GM03348 (cell line): Measurements from ENCODE around the gene PKN2.

Experiments
- DNase-seq: peaks from one replicate; pipeline ENCODE4 v3.0.0; 2012; ENCODE audit warnings: low spot score

The PKN2 gene

DNA sequence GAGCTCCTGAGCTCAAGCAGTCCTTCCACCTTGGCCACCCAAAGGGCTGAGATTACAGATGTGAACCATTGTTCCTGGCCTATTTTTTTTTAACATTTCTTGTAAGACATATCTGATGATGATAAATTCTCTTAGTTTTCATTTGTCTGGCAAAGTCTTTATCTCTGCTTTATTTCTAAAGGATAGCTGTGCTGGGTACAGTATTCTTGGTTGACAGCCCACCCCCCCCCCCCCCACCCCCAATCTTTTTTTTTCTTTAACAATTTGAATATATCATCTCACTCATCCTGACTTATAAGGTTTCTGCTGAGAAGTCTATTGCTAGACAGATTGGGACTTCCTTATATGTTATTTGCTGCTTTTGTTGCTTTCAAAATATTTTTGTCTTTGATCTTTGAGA lies 51.3 kb downstream of the PKN2 start:
- no peak for DNase-seq

DNA sequence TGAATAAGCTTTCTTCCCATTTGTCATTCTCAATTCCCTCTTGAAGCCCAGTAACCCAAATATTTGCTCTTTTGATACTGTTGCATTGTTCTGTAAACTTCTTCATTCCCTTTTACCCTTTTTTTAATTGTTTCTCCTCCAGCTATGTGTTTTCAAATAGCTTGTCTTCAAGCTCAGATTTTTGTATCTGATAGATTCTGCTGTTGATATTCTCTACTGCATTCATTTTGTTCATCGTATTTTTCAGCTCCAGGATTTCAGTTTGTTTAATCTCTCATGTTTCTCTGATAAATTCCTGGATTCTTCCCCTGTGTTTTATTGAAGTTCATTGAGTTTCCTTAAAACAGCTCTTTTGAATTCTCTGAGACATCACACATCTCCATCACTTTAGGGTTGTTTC lies 51.8 kb downstream of the PKN2 start:
- DNase-seq = no peak

DNA sequence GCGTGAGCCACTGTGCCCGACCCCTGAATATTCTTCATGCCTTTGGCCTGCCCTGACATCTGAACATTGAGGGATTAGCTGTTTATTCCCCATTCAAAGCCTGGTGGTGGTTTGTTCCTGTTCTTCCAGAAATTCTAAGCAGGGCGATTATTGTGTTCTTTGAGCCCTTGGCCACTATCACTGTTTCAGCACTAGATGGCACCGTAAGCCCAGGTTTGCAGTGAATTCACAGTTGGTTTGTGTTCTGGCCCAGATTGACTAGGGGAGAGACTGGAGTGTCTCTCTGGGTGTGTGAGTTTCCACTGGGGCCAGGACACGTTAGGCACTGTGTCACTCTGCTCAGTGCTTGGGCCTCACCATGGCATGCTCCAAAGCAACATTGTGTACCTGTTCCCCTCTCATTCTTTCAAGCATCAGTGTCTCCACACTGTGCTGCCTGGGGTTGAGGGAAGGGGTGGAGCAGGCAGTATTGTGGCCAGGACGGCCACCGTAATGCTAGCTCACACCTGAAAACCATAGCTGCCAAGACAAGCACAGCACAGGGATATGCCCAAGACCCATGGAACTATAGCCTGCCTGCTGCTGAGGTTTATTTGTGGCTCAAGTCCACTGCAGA lies 52.7 kb downstream of the PKN2 start:
- peak; percentile 58 for DNase-seq

DNA sequence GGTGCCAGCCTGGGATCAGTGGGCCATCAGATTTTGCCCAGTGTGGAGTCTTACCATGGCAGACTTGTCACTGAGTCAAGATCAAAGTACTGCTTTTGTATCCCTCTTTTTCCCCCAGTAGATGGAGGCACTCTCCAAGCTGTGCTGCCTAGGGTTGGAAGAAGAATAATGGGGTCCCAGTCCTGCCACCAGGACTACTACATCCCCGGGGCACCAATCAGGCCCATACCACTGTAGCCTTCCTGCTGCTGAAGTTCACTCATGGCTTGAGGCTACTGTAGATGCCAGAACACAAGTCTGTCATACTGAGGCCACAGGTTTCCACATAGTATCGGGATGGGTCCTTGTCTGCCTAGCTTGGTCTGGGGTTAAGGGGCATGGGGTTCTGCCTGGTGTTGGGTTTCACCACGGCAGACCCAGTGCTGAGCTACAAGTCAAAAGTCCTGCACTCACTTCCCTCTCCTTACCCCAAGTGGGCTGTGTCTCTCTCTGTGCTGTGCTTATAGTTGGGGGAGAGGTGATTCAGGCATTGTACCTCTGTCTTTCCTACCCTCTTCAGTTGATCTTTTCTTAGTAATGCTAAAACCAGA lies 53.4 kb downstream of the PKN2 start:
- no peak for DNase-seq

DNA sequence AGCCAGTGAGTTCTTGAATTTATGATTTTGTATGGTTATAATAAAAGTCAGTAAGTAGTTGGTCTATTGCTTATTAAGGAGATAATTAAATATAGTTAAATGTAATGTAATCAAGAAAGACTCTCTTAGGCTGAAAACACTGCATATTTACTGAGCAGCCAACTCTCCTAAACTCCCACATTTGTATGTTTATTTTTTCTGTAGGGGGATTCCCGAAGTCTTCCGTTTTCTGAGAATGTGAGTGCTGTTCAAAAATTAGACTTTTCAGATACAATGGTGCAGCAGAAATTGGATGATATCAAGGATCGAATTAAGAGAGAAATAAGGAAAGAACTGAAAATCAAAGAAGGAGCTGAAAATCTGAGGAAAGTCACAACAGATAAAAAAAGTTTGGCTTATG lies 56.7 kb downstream of the PKN2 start:
- no peak for DNase-seq

DNA sequence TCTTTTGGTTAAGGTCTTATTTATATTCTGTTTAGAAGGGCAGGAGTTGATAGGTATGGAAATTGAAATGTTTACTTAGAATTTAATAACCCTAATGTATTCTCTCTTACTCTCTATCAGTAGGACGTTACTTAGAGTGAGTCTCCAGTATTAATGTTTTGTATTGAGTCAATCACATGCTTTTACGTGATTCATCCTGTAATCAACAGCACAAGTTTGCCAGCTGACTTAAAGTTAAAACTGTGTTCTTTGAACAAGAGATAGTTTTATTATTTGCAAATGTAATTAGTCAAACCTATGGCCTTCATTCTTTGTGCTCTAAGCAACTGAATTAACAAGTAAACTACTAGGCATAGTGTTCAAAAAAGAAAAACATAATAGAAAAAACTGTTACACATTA lies 57.3 kb downstream of the PKN2 start:
- DNase-seq = peak; percentile 50

DNA sequence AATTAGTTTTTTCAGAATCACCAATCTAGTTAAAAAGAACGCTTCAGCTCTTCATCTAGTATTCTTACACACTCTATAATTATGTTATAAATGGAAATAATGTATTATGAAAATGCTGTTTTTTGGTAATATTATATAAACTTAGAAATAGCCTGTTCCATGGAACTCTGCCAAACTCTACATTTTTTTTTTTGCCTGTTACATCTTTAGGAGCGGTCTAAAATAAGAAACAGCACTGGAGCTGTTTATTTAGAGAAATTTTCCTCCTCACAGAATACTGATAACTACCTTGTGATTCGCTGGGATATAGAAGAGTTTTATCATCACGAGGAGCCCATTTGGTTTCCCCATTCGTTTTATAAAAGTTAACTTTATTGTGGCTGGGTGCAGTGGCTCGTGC lies 58.5 kb downstream of the PKN2 start:
- DNase-seq = no peak

DNA sequence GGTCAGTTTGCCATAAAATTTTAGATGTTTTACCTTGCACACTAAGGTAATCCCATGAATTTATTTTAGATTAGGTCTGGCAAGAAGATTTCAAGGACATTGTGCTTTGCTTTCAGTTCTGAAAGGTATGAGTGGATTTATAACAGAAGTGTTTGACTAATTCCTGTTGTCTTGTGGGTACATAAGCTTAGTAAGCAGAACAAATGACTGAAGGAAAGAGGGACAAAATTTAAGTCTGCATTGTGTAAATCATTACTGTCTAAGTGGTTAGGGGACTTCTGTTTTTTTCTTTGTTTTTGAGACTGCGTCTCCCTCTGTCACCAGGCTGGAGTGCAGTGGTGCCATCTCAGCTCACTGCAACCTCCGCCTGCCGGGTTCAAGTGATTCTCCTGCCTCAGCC lies 60.1 kb downstream of the PKN2 start:
- no peak for DNase-seq

DNA sequence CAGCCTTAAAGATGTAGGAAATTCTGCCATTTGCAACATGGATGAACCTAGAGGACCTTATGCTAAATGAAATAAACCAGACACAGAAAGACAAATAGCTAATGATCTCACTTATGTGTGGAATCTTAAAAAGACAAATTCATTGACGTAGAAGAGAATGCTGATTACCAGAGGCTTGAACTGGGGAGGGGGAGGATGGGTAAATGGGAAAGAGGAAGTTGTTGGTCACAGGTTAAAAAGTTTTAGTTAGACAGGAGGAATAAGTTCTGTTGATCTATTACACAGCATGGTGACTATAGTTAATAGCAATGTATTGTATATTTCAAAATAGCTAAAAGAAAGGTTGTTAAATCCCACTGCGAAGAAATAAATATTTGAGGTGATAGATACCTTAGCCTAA lies 62.8 kb downstream of the PKN2 start:
- DNase-seq = no peak

DNA sequence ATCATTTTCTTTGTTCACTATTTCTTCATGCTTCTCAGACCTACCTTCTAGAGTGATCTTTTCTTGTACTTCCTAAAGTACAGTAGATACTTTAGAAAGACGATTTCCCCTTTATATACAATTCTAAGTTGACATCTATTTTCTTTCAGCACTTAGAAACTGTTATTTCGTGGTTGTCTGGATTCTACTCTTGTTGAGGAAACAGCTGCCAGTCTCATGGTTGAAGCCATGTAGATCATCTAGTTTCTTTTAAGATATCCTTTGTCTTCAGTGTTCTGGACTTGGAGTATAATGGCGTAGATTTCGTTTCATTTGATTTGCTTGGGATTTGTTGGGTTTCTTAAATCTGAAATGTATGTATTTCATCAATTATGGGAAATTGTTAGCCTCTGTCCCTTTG lies 67.6 kb downstream of the PKN2 start:
- DNase-seq = no peak

DNA sequence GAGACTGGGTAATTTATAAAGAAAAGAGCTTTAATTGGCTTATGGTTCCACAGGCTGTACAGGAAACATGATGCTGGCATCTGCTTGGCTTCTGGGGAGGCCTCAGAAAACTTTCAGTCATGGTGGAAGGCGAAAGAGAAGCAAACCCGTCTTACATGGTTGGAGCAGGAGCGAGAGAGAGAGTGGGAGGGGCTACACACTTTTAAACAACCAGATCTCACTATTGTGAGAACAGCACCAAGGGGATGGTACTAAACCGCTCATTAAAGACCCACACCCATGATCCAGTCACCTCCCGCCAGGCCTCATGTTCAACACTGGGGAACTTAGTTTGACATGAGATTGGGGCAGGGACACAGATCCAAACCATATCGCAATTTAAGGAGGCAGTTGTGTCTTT lies 69.4 kb downstream of the PKN2 start:
- no peak for DNase-seq

DNA sequence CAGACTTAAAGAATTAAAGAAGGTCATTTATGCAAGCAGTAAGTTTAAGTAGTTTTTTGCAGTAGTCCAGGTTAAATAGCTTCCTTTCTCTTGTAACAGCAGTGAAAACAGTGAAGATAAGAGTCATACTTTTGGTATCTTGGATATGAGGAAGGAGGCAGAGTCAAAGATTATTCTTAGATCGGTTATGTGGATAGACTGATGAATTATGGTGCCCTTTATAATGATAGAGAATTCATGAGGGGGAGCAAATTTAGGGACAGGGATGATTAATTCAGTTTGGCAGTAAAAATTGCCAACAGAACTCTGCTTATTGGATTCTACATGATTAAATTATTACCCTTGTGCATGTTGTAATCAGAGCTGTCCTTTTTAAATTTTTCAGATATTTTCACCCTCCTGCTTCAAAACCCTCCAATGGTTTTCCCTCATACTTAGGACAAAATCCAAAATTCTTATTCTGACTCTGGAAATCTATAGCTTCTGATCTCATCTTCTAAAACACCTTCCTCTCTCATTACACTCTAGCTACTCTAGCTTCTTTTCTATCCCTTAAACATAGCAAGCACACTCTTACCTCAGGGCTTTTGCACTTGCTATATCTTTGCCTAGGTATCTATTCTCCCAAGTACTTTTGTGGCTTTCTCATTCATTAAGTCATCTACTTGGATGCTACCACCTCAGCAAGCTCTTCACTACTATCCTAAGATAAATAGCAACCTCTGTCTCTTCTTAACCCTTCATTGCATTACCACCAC lies 79.8 kb downstream of the PKN2 start:
- peak; percentile 62 for DNase-seq

DNA sequence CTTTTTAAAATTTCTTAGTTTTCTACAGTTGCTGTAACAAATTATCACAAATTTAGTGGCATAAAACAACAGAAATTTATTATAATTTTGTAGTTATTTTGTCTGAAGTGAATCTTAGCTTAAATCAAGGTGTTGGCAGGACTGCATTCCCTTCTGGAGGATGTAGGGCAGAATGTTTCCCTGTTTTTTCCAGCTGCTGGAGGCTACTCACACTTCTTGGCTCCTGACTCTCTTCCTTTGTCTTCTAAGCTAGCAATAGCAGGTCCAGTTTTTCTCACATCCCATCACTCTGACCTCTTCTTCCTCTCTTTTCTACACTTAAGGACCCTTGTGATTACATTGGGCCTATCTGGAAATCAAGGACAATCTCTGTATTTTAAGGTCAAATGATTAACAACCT lies 84.1 kb downstream of the PKN2 start:
- no peak for DNase-seq

DNA sequence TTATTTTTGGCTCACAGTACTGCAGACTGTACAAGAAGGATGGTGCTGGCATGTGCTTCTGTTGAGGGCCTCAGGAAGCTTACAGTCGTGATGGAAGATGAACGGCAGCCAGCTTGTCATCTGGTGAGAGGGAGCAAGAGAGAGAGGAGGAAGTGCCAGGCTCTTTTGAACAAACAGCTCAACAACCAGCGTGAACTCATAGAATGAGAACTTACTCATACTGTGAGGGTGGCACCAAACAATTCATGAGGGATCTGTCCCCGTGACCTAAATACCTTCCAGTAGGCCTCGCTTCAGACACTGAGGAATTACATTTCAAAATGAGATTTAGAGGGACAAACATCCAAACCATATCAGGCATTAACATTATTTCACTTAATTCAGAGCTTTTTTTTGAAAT lies 84.7 kb downstream of the PKN2 start:
- DNase-seq = no peak

DNA sequence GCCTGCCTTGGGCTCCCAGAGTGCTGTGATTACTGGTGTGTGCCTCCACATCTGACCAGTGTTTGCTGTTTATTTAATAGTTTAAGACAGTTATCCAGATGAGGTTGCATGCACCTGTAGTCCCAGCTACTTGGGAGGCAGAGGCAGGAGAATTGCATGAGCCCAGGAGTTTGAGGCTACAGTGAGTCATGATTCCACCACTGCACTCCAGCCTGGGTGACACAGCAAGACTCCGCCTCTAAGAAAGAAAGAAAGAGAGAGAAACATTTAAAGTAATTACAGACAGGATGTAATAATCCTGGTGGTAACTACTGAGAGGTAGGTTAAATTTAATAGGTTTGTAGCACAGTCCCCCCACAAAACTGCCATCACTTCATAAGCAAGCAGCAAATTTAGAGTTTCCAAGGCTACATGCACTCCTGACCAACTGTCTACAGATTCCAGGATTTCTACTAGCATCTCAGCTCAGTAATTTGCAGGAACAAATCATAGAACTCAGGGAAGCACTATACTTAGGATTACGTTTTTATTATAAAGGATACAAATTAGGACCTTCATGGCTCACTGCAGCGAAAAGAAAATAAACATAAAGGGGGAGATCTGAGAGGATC lies 89.6 kb downstream of the PKN2 start:
- no peak for DNase-seq

DNA sequence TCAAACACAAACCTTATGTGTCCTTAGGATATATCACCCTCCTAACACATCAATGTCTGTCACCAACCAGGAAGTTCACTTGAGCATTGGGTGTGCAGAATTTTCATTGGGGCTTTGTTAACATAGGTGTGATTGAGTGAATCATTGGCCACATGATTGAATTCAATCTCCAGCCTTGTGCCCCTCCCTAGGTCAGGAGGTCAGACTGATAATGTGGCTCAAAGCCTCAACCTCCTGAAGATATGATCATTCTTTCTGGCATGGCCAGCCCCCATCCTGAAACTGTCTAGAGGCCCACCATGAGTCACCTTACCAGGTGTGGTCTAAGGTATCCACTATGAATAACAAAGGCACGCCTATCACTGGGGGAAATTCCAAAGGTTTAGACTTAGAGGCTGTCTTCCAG lies 90.1 kb downstream of the PKN2 start:
- no peak for DNase-seq

DNA sequence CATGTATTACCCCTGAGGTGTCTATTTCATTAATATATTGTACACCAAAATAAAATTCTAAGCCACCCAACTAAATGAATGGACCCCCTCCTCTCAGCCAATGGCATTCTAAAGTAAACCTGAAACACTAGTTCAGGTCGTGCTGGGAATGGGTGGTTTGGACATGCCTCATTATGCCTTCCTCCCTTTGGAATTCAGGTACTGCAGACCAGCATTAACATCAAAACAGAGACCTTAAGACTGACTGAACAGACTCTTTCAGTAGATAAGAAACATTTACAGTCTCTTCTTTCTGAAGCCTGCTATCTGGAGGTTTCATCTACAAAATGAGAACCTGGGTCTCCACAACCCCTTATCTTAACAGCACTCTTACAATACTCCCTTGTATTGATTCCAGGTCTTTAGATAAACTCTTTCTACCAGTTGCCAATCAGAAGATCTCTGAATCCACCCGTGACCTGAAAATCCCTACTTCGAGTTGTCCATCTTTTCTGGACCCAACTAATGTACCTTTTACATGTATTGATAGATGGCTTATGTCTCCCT lies 93.6 kb downstream of the PKN2 start:
- DNase-seq = no peak

DNA sequence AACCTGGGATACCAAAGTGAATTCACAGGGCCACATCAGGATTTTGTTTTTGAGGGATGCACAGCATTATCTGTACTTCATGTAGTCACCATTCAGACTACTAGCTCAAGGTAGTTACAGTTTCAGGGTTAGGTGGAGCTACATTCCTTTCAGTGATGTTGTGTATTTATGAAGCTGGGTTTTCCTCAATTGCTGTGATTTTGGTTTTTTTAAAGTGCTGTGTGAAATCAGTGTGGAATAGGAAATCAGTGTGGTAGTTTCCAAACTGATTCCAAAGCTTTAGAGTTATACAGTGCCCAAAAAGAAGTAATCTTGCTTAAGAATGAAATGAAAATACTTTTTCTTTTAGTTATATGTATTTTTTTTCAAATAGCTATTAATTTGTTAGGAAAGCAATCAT lies 95.8 kb downstream of the PKN2 start:
- no peak for DNase-seq

DNA sequence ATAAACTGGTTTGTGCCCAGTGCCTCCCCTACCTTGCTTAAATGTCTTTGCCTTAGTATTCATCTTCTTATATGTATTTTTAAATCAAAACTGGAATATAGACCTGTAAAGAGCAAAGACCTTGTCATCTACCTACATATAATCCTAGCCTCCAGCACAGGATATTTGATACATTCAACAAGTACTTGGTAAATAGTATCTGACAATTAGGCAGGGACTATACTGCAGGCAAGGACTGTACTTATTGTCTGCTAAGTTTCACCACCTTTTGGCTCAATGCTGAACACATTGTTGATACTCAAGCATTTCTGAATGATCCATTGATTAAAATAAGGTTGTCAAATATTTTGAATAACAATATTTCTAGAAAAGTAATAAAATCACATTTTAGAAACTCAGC lies 96.4 kb downstream of the PKN2 start:
- no peak for DNase-seq

DNA sequence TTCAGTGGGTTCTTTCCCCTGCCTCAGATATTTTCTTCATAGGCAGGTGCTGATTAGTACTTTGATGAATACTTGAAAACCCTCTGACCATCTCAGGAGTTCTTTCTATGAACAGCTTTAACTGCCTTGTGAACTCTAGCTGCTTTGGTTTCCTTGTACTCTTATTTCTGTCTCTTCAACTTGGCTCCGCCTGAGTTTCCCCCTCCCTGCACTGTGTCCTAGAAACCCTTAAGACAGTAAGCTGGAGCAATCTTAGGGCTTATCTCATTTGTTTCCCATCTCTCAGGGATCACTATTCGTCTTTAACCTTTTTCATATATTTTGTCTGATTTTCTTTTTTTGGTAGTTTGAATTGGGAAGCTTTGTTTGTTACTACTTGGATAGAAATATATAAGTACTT lies 99.1 kb downstream of the PKN2 start:
- DNase-seq = no peak

DNA sequence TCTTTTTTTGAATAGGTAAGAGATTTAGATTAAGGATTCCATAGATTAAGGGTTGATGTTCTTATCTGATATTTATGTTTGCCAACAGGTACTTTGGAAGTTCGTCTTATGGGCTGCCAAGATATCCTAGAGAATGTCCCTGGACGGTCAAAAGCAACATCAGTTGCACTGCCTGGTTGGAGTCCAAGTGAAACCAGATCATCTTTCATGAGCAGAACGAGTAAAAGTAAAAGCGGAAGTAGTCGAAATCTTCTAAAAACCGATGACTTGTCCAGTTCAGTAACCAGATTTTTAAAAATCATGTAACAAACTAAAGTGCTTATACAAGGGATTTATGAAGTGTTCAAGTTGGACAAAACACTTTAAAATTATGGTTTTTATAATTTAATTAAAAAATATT lies 100.5 kb downstream of the PKN2 start:
- DNase-seq = no peak

DNA sequence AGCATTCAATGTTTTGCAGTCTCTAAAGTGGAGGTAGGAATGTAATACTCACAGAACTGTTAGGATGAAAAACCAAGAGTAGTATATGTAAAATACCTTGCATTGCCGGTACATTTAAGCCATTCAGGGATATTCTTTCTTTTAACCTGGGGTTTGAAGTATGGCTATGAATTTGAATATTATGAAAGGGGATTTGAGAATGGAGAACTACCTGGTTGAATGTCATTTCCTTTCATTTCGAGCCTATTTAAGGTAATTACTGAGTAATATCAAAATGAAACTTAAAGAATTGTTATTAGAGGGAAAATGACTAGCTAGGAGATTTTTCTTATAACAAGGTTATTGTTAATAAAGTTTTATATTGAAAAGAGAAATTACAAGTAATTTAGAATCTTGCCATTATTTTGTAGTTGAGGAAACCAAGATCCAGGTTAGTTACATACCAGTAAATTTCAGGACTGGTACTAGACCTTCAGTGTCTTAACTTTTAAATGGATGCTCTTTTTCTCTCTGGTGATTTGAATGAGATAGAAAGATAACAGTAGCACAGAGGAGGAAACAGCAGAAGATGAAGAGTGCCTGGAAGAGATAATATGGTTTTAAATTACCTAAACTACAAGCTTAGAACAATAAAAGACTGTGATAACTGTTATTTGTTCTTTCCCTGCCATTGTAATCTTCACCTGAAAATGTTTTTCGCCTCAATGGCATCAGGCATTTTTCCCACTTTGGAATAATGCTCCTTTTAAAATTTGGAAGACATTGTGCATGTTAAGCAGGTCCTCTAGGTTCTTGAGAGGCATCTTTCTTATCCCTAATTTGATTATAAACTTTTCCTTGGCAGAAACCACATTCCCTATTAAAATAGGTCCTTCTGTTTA lies 103.2 kb downstream of the PKN2 start:
- DNase-seq = no peak
